ENCODE measurements around the gene CRABP1.

The CRABP1 gene

GRCh38 chr15:78317145-78317836, 22.9 kb upstream of the CRABP1 start:
- DNase-seq: no peak

GRCh38 chr15:78319588-78319987, 20.6 kb upstream of the CRABP1 start:
- DNase-seq: no peak

GRCh38 chr15:78320183-78320582, 20.0 kb upstream of the CRABP1 start:
- no peak for DNase-seq

- no peak for DNase-seq
Observed at GRCh38 chr15:78321041-78321570, 19.0 kb upstream of the CRABP1 start.

- no peak for DNase-seq
Observed at GRCh38 chr15:78321786-78322185, 18.4 kb upstream of the CRABP1 start.

GRCh38 chr15:78322243-78322642, 17.9 kb upstream of the CRABP1 start:
- no peak for DNase-seq

- no peak for DNase-seq
Observed at GRCh38 chr15:78322724-78323521, 17.2 kb upstream of the CRABP1 start.

- no peak for DNase-seq
Observed at GRCh38 chr15:78323693-78324092, 16.5 kb upstream of the CRABP1 start.

GRCh38 chr15:78324144-78324543, 16.0 kb upstream of the CRABP1 start:
- no peak for DNase-seq

GRCh38 chr15:78325092-78325843, 14.9 kb upstream of the CRABP1 start:
- no peak for DNase-seq

- DNase-seq: no peak
Observed at GRCh38 chr15:78327466-78327865, 12.7 kb upstream of the CRABP1 start.

- no peak for DNase-seq
Observed at GRCh38 chr15:78329625-78330024, 10.5 kb upstream of the CRABP1 start.

GRCh38 chr15:78334845-78335244, 5.3 kb upstream of the CRABP1 start:
- no peak for DNase-seq

GRCh38 chr15:78335985-78336384, 4.2 kb upstream of the CRABP1 start:
- DNase-seq: no peak

GRCh38 chr15:78338781-78339180, 1.4 kb upstream of the CRABP1 start:
- no peak for DNase-seq

- no peak for DNase-seq
Observed at GRCh38 chr15:78339559-78339958, 594 bp upstream of the CRABP1 start.

- no peak for DNase-seq
Observed at GRCh38 chr15:78341057-78341987, 1.2 kb downstream of the CRABP1 start.

GRCh38 chr15:78342021-78342420, 1.9 kb downstream of the CRABP1 start:
- DNase-seq: no peak

GRCh38 chr15:78343276-78344060, 3.3 kb downstream of the CRABP1 start:
- DNase-seq: no peak

GRCh38 chr15:78345396-78346125, 5.4 kb downstream of the CRABP1 start:
- DNase-seq: no peak
